SW 1271 (cell line): ENCODE measurements around the gene SCFD2.
"Not testable (repeated sequence)": the region's sequence is repeated elsewhere in the genome, so short reads cannot be mapped to it uniquely, and the experiment has no call there.

Source experiments
- DNase-seq, 2 experiments: peaks; one replicate each; lab custom pipeline; 2025; lab: John Stamatoyannopoulos, UW

SCFD2 gene

DNA sequence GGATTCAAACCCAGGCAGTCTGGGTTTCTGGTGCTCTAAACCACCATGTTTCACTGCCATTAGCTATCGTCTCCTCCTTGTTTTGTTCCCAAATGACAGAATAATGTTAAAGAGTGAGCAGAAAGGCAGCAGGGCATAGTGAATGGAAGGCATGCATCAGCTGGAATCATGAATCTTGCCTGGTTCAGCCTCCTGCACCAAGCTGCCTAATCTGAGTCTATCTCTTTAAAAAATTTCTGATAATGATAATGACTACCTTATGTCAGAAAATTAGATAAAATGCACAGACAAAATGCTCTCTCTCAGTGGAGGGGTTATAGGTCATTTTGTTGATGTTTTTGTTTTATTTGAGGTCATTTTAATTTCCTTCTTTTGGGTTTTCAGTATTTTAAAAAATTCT is 316.3 kb downstream of the SCFD2 start:
- no peak for DNase-seq

GRCh38 chr4:53044651-53044960 is 321.3 kb downstream of the SCFD2 start:
- DNase-seq = no peak

DNA sequence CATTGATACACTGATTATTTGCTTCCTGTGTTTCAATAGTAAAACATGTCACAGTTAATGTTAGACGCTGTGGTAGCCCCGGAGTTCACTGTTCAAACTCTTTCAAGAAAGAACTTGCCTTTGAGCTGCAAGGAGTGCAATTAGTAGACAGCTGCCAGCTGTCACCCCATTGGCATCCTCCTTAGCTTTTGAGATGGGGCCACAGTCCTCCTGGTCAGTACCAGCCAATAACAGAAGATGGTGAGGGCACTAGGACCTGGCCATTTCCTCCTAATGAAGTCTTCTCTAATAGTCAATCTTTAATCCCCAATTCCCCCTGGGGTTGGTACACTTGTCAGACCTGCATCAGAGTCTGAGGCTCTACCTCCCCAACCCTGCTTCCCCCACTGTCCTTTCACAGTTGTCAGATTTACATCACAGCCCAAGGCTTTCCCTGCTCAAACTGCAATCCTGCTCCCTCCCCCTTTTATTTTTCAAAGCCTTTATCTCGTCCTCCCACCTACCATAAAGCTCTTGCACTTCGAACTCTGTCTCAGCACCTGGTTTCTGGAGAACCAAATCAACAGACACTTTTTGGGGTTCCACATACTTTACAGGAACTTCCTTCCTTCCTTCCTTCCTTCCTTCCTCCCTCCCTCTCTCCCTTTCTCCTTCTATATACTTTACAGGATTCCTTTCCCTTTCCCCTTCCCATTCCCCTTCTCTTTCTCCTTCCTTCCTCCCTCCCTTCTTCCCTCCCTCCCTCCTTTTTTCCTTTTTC is 321.8 kb downstream of the SCFD2 start:
- no peak for DNase-seq

GRCh38 chr4:53043055-53043454 is 322.8 kb downstream of the SCFD2 start:
- DNase-seq = no peak

GRCh38 chr4:53040851-53041250 is 325.0 kb downstream of the SCFD2 start:
- no peak for DNase-seq

DNA sequence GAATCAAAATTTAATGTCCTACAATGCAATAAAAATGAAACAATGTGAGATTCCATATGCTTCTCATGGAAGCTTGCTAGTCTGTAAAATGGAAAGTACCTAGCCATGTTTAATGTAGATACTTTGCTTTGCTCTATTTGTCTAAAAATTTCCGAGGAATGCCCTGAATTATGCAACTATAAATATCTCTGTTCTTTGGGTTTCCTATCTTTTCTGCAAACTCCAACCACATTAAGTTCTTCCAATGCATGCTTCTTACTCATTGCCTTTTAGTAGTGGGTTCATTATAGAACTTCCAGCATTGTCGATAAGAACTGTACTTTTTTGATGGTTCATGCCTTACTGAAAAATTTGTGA is 325.4 kb downstream of the SCFD2 start:
- DNase-seq = no peak

DNA sequence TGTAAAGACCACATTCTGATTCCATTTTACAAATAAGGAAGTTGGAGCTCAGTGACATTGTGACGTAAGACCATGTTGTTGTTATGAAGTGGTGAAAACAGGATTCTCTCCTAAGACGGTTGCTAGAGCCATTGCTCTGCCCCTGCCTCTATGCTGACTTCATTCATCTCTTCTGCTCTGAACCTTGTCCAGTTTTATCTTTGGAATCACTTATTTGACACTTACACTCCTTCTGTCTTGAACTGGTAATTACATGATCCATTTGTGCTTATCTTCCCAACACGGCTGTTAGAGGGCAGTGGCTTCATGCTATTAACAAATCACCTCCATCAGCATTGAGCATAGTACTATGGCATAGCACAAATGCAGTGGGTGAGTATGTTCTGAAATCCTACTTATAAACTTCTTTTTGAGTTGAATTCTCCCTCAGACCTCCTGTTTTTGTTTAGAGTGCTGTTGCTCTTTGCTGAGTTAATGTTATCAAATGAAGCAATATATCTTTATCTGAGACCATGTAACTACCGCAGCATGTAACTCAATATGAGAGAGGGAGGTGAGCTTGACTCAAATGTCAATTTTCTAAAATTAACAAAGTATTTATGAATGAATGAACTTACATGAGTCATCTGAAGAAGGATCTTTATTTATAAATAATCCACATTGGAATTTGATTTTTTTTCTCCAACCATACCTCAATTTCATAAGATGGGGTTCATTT is 326.0 kb downstream of the SCFD2 start:
- DNase-seq = no peak

DNA sequence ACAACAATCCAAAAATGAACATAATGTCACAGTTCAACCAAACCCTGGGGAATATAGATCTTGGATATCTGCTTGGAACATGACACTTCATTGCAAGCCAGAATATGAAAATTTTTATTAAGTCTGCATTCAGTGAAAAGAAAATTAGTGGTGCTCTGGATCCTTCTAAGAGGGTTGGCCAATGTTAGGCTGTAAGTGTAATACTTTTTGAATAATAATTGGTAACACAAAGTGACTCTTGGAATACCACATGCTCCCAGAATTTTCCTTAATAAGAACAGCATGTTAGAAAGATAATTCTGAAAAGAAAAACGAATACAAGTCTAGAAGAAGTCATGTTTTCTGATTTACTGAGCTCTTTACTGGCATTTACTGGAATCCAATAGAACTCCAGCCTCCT is 328.0 kb downstream of the SCFD2 start:
- DNase-seq = no peak

DNA sequence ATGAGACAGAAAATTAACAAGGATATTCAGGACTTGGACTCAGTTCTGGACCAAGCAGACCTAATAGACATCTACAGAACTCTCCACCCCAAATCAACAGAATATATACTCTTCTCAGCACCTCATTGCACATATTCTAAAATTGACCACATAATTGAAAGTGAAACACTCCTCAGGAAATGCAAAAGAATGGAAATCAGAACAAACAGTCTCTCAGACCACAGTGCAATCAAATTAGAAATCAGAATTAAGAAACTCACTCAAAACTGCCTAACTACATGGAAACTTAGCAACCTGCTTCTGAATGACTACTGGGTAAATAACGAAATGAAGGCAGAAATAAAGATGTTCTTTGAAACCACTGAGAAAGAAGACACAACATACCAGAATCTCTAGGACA is 333.0 kb downstream of the SCFD2 start:
- not testable (repeated sequence) for DNase-seq

- no peak for DNase-seq
Measured at GRCh38 chr4:53026233-53026632, 339.6 kb downstream of the SCFD2 start.

DNA sequence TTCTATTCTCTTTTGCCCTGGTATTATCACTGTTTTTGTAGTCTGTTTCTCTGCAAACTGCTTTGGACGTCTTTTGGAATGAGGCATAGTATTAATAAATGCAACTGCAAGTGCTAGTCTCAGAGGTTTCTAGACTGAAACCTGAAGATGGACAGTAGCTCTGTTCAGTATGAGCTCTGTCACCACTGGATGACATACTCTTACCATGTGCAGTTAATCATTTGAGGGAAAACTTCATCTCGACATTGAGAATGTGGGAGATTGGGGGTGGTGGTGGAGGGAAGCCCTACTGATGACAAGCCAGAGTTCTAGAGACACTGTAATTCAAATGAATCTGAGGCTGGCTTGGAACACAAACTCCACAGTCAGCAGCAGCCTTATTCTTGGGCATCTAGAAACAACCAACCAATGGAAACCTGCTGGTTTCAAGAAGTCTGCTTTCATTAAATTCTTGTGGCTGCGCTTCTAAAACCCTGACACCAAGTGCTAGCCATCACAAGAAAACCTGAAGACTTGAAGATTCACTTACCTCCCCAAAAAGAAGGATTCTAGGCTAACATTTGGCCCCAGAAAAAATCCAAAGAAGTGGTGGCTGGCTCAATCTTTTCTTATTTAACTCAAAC is 342.1 kb downstream of the SCFD2 start:
- no peak for DNase-seq

- no peak for DNase-seq
Measured at GRCh38 chr4:53022513-53023100, 343.3 kb downstream of the SCFD2 start.

- no peak for DNase-seq
Measured at GRCh38 chr4:53021754-53022512, 343.9 kb downstream of the SCFD2 start.

GRCh38 chr4:53019485-53020382 is 346.1 kb downstream of the SCFD2 start:
- no peak for DNase-seq

- no peak for DNase-seq
Measured at GRCh38 chr4:53018471-53018870, 347.4 kb downstream of the SCFD2 start.

DNA sequence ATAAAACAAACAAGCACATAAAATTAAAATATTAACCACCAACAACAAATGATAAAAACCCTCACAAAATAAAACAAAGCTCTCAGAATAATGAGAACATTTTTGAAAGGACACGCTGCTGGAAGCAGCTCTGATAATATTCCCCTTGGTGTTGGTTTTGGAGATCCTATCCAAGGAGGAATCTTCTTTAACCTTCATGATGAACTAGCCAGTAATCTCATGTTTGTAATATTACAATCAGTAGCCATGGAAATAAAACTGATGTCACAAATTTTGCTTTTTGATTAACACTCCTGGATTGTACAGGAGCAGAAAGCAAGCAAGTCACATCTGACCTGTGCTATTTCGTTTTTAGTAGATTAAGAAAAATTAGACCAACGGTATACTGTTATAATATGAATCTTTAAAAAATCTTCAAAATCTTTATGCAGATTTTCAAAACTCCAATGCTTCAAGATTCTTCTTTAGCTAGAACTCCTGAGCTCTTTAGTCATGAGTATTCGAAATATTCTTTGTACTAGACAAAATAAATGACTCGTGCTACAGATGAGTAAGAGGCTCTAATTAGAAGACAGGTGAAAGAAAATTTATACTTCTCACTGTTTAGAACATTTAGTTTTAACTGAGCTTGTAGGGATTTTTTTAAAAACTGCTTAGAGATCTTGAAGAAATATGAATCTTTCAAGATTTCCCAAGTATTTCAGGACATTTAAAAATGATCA is 349.6 kb downstream of the SCFD2 start:
- no peak for DNase-seq

- DNase-seq = peak in 1 of 2 experiments; percentile 9
Measured at GRCh38 chr4:53015681-53016080, 350.2 kb downstream of the SCFD2 start.

GRCh38 chr4:53014881-53015280 is 351.0 kb downstream of the SCFD2 start:
- DNase-seq = no peak

- no peak for DNase-seq
Measured at GRCh38 chr4:53013873-53014775, 351.7 kb downstream of the SCFD2 start.
